Measurements from ENCODE around the gene MTA3. TPM values are rescaled to one million over a fixed set of nuclear protein-coding genes. Genes with fewer than 3 reads are reported as not detected.
"Not testable (repeated sequence)": the region's sequence is repeated elsewhere in the genome, so short reads cannot be mapped to it uniquely, and the experiment has no call there.

The MTA3 gene
- total and polyA plus RNA-seq, 2 donors (not counting 3 experiments of a cell fraction or from before 2014, with no cell fraction given) = 36.3 to 53.3 TPM

- no TSS peak for BruUV-seq (replicated peaks)
- H2AFZ ChIP-seq (ENCODE audit: low read depth, low read length) = no peak overlapping the region
- FAIRE-seq (no peak), DNase-seq (ENCODE audit: low read depth, low spot score) (no peak)
- H3K27me3 ChIP-seq (ENCODE audit: control insufficient read depth in 2 of 2, insufficient read depth in 2 of 2, low read length in 2 of 2) = no peaks in the 10 kb centered on the region
- H4K20me1 ChIP-seq (replicated peaks; ENCODE audit: control insufficient read depth, extremely low read depth, insufficient read depth, low read length) = no peaks in the 10 kb centered on the region
- no peaks in the 10 kb centered on the region for H3K9me1 ChIP-seq (replicated peaks; ENCODE audit: control insufficient read depth, extremely low read depth, insufficient read depth, low read length)
- no peak overlapping the region for H3K4me2 ChIP-seq (ENCODE audit: insufficient read depth, low read length)
- H3K36me3 ChIP-seq (ENCODE audit: control insufficient read depth in 2 of 2, extremely low read depth in 1 of 2, insufficient read depth in 2 of 2, low read length in 2 of 2) = no peaks in the 10 kb centered on the region
- no peak overlapping the region for H3K9ac ChIP-seq (replicated peaks; ENCODE audit: extremely low read depth, insufficient read depth, low read length)
- H3K4me1 ChIP-seq (ENCODE audit: control insufficient read depth, extremely low read depth, insufficient read depth, low read length) = peaks cover 3% of the 10 kb centered on the region
- dilution Hi-C loops (cut with MboI; ENCODE audit: extremely low pct_ligation_motif_present, low sequenced_read_pairs) (no loop called here), intact Hi-C loops (cut with micrococcal nuclease) (no loop called here)
- POLR2A ChIA-PET = interaction anchor here (0.7 kb wide), 1 partner anchor 218 kb away, joined by 5 read pairs; no protein-coding TSS in a partner anchor
- CTCF ChIA-PET = interaction anchor here (1.9 kb wide), 1 partner anchor 60 kb away, joined by 6 read pairs; no protein-coding TSS in a partner anchor
- H3K9me3 ChIP-seq (replicated peaks; ENCODE audit: control insufficient read depth, insufficient read depth, low read length) = no peaks in the 10 kb centered on the region
- H3K4me3 ChIP-seq (replicated peaks in 1 of 3; ENCODE audit: insufficient read depth in 1 of 3, low read depth in 1 of 3, low read length in 3 of 3) = no peak overlapping the region
- peaks cover 12% of the 10 kb centered on the region for H3K79me2 ChIP-seq (ENCODE audit: control insufficient read depth, insufficient read depth, low read length)
- TF ChIP-seq, protein P1, sequence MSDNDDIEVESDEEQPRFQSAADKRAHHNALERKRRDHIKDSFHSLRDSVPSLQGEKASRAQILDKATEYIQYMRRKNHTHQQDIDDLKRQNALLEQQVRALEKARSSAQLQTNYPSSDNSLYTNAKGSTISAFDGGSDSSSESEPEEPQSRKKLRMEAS (IDR thresholded peaks at IDR 0.05; ENCODE audit: insufficient read depth, insufficient read length) = no peak
- H3K27ac ChIP-seq (ENCODE audit: insufficient read depth, low read depth, low read length) = no peak overlapping the region
Measured at GRCh38 chr2:42602876-42603219, 34.4 kb downstream of the MTA3 start.

- H3K27ac ChIP-seq (ENCODE audit: insufficient read depth, low read depth, low read length); H3K79me2 ChIP-seq (ENCODE audit: control insufficient read depth, insufficient read depth, low read length); dilution Hi-C loops (cut with MboI; ENCODE audit: extremely low pct_ligation_motif_present, low sequenced_read_pairs); H3K9me3 ChIP-seq (replicated peaks; ENCODE audit: control insufficient read depth, insufficient read depth, low read length); POLR2A ChIA-PET; H3K9me1 ChIP-seq (replicated peaks; ENCODE audit: control insufficient read depth, extremely low read depth, insufficient read depth, low read length); DNase-seq (ENCODE audit: low read depth, low spot score); H3K9ac ChIP-seq (replicated peaks; ENCODE audit: extremely low read depth, insufficient read depth, low read length); H2AFZ ChIP-seq (ENCODE audit: low read depth, low read length); H3K4me1 ChIP-seq (ENCODE audit: control insufficient read depth, extremely low read depth, insufficient read depth, low read length); H3K27me3 ChIP-seq (ENCODE audit: control insufficient read depth in 2 of 2, insufficient read depth in 2 of 2, low read length in 2 of 2); H3K4me3 ChIP-seq (replicated peaks in 1 of 3; ENCODE audit: insufficient read depth in 1 of 3, low read depth in 1 of 3, low read length in 3 of 3); intact Hi-C loops (cut with micrococcal nuclease); CTCF ChIA-PET; H3K4me2 ChIP-seq (ENCODE audit: insufficient read depth, low read length); H4K20me1 ChIP-seq (replicated peaks; ENCODE audit: control insufficient read depth, extremely low read depth, insufficient read depth, low read length); BruUV-seq (replicated peaks); FAIRE-seq; H3K36me3 ChIP-seq (ENCODE audit: control insufficient read depth in 2 of 2, extremely low read depth in 1 of 2, insufficient read depth in 2 of 2, low read length in 2 of 2): not testable (repeated sequence)
Measured at GRCh38 chr2:42604341-42604867, 36.0 kb downstream of the MTA3 start.

GRCh38 chr2:42606166-42606565 is 37.7 kb downstream of the MTA3 start:
- H3K9ac ChIP-seq (replicated peaks; ENCODE audit: extremely low read depth, insufficient read depth, low read length); H3K36me3 ChIP-seq (ENCODE audit: control insufficient read depth in 2 of 2, extremely low read depth in 1 of 2, insufficient read depth in 2 of 2, low read length in 2 of 2); H3K4me3 ChIP-seq (replicated peaks in 1 of 3; ENCODE audit: insufficient read depth in 1 of 3, low read depth in 1 of 3, low read length in 3 of 3); H3K4me2 ChIP-seq (ENCODE audit: insufficient read depth, low read length); FAIRE-seq; H3K9me1 ChIP-seq (replicated peaks; ENCODE audit: control insufficient read depth, extremely low read depth, insufficient read depth, low read length); POLR2A ChIA-PET; H3K27me3 ChIP-seq (ENCODE audit: control insufficient read depth in 2 of 2, insufficient read depth in 2 of 2, low read length in 2 of 2); DNase-seq (ENCODE audit: low read depth, low spot score); CTCF ChIA-PET; H3K27ac ChIP-seq (ENCODE audit: insufficient read depth, low read depth, low read length); H3K4me1 ChIP-seq (ENCODE audit: control insufficient read depth, extremely low read depth, insufficient read depth, low read length); H4K20me1 ChIP-seq (replicated peaks; ENCODE audit: control insufficient read depth, extremely low read depth, insufficient read depth, low read length); H3K9me3 ChIP-seq (replicated peaks; ENCODE audit: control insufficient read depth, insufficient read depth, low read length); intact Hi-C loops (cut with micrococcal nuclease); H3K79me2 ChIP-seq (ENCODE audit: control insufficient read depth, insufficient read depth, low read length); dilution Hi-C loops (cut with MboI; ENCODE audit: extremely low pct_ligation_motif_present, low sequenced_read_pairs); H2AFZ ChIP-seq (ENCODE audit: low read depth, low read length); BruUV-seq (replicated peaks): not testable (repeated sequence)

Data from endothelial cell of umbilical vein (primary cell).